ENCODE measurements around the gene TEKT3. TPM values are rescaled to one million over a fixed set of nuclear protein-coding genes. Genes with fewer than 3 reads are reported as not detected.

The TEKT3 gene
- total and polyA plus RNA-seq, 8 donors, result 0.41 to 3.6 (median 2.9) TPM

- intact Hi-C loops (cut with DNase I), result no loop called here
- ATAC-seq, result no peak
These were observed 59.5 kb downstream of the TEKT3 start for GRCh38 chr17:15281909-15282308.

DNA sequence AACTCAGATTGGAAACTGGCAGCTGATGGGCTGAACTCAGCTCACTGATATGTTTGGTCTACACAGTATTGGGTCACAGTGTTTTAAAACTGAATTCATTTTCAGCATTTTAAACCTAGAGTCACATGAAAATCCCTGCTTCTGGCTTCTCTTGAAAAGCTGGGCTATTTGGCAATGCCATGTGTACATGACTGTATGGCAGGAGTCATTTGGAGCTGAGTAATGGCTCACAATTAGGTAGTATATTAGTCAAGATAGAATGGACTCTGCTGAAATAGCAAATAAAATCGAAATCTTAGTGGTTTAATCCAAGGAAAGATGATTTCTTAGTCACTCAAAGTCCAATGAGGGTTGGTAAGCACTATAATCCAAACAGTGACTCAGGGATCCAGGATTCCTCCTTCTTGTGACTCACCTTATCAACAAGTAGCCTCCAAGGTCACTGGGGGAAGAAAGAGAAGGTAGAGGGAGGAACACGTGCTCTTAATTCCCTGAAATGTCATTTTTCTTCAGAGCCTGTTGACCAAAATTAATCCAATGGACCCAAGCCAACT is 62.4 kb downstream of the TEKT3 start:
- no peak for DNase-seq
- H3K4me3 ChIP-seq, result no peak overlapping the region
- no peaks in the 10 kb centered on the region for H3K27me3 ChIP-seq
- no peaks in the 10 kb centered on the region for H3K36me3 ChIP-seq
- no peak for TF ChIP-seq CTCF (IDR thresholded peaks at IDR 0.05)
- no peaks in the 10 kb centered on the region for H3K9me3 ChIP-seq
- H3K27ac ChIP-seq, result no peak overlapping the region
- no peaks in the 10 kb centered on the region for H3K4me1 ChIP-seq
- peak; percentile 32 for ATAC-seq
- intact Hi-C loops (cut with DNase I), result no loop called here

More at GRCh38 chr17:15281909-15282308, 59.5 kb downstream of the TEKT3 start:
- Histone ChIP-seq H3K4me1 (no peaks in the 10 kb centered on the region), H3K4me3 (no peak overlapping the region), H3K36me3 (no peaks in the 10 kb centered on the region), H3K9me3 (no peaks in the 10 kb centered on the region), H3K27me3 (no peaks in the 10 kb centered on the region), H3K27ac (no peak overlapping the region)
- DNase-seq, result no peak
- no peak for TF ChIP-seq CTCF (IDR thresholded peaks at IDR 0.05)

DNA sequence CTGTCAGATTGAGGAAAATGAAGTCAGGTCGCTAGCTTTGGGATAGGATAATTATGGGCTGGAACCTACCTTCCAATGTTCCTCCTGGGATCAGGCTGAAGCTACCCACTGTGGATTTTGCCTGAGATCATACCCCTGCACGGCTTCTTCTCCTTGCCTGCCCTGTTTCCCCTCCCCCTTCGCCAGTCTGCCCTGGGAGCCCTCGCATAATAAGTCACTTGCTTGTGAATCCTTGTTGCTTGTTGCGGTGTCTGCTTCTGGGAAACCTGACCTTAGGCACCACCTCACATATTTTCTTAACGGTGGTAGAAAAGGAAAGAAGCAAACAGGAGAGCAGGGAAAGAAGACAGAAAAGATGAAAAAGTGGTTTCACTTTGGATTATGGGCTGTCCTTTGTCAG is 63.0 kb downstream of the TEKT3 start:
- no peak for TF ChIP-seq CTCF (IDR thresholded peaks at IDR 0.05)
- no peaks in the 10 kb centered on the region for H3K36me3 ChIP-seq
- DNase-seq, result no peak
- intact Hi-C loops (cut with DNase I), result no loop called here
- H3K9me3 ChIP-seq, result no peaks in the 10 kb centered on the region
- H3K27ac ChIP-seq, result no peak overlapping the region
- no peak overlapping the region for H3K4me3 ChIP-seq
- no peaks in the 10 kb centered on the region for H3K27me3 ChIP-seq
- H3K4me1 ChIP-seq, result no peaks in the 10 kb centered on the region
- ATAC-seq, result no peak

DNA sequence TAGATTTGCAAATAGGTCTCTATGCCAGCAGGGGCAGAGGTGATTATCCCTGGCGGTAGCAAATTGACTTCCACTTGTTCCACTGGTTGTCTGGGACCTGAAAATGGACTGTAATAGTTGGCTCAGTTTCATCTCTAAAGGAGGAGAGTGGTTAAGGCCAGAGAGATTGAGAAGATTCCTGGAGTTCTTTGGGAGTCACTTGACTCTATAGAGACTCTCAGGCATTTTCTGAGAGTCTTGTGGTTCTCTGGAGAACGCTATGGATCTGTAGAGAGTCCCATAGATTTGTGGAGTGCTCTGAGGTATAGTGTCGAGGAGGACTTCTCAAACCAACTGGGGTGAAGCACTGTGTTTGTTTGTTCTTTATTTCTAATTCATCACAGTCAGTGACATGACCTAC is 67.4 kb downstream of the TEKT3 start:
- TF ChIP-seq CTCF (IDR thresholded peaks at IDR 0.05), result no peak
- Histone ChIP-seq H3K4me1 (peaks cover 5% of the 10 kb centered on the region in 2 donors), H3K27me3 (no peaks in the 10 kb centered on the region), H3K9me3 (no peaks in the 10 kb centered on the region), H3K27ac (no peak overlapping the region), H3K36me3 (no peaks in the 10 kb centered on the region), H3K4me3 (no peak overlapping the region)
- DNase-seq (no peak), ATAC-seq (peak; percentile 55)
- intact Hi-C loops (cut with DNase I), result no loop called here

DNA sequence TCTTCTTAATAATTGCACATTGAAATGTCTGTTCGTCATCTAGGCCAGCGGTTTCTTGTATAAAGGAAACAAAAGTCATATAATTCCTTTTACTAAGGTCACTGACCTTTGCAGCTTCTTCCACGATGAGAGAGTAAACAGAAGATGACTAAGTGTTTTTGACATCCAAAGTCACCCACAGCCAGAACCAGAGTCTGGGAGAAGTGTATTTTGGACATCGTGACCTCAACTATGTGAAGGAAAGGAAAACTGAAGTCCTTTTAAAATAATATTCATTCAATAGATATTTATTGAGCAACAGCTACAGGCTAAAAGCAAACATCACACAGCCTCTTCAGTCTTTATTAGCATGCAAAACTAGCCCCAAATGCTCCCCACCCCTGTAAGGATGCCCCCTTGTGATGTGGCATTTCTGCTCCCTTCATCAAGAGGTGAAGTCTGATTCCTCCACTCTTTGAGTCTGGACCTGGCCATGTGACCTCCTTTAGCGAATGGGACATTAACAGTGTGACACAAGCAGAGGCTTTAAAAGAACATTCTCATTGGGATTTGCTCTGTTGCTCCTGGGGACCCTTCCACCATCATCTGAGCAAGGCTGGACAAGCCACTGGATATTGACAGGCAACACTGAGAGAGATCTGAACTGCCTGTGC is 68.1 kb downstream of the TEKT3 start:
- no peak overlapping the region for H3K4me3 ChIP-seq
- no peaks in the 10 kb centered on the region for H3K27me3 ChIP-seq
- no peaks in the 10 kb centered on the region for H3K36me3 ChIP-seq
- peak; percentile 47 for ATAC-seq
- no peak for TF ChIP-seq CTCF (IDR thresholded peaks at IDR 0.05)
- H3K9me3 ChIP-seq, result no peaks in the 10 kb centered on the region
- DNase-seq, result no peak
- peak overlapping the region in 1 of 2 donors; percentile 35 for H3K27ac ChIP-seq
- intact Hi-C loops (cut with DNase I), result no loop called here
- peaks cover 5% of the 10 kb centered on the region in 2 donors for H3K4me1 ChIP-seq

Data from left lung (tissue), 10 donors.